SU-DHL-6 (cell line): Measurements from ENCODE around the gene ERI2.

Experiments
- CTCF ChIP-seq: fragments of 200-600 bp; sonication (generic); IDR thresholded peaks from one replicate; pipeline ENCODE4 v1.5.1; 2017; ENCODE audit warnings: antibody characterized with exemption, mild to moderate bottlenecking, low read length, moderate library complexity; ENCODE audit not compliant: insufficient read depth, poor library complexity, severe bottlenecking
- EZH2phosphoT487 ChIP-seq: fragments of 200-600 bp; sonication (generic), shearing (Covaris generic); conservative IDR thresholded peaks from 2 replicates; pipeline ENCODE4 v1.6.1; 2018; ENCODE audit warnings: mild to moderate bottlenecking, antibody characterized with exemption, low read length, moderate library complexity, mixed read lengths

GRCh38 chr16:20750558-20750957 lies 55.7 kb downstream of the ERI2 start:
- TF ChIP-seq EZH2phosphoT487: no peak
- no peak for TF ChIP-seq CTCF
